ENCODE data around the gene FXYD2.
"Not testable (repeated sequence)": the region's sequence is repeated elsewhere in the genome, so short reads cannot be mapped to it uniquely, and the experiment has no call there.

The FXYD2 gene

GRCh38 chr11:117820071-117820470, 4.5 kb downstream of the FXYD2 start:
- no peak for DNase-seq (ENCODE audit: low spot score)

GRCh38 chr11:117819096-117820040, 5.2 kb downstream of the FXYD2 start:
- DNase-seq (ENCODE audit: low spot score): peak; percentile 42

GRCh38 chr11:117818041-117818873, 6.3 kb downstream of the FXYD2 start:
- peak; percentile 39 for DNase-seq (ENCODE audit: low spot score)

- DNase-seq (ENCODE audit: low spot score): peak; percentile 65
Measured at GRCh38 chr11:117817368-117818040, 7.0 kb downstream of the FXYD2 start.

- no peak for DNase-seq (ENCODE audit: low spot score)
Measured at GRCh38 chr11:117816846-117817367, 7.6 kb downstream of the FXYD2 start.

GRCh38 chr11:117816151-117816741, 8.3 kb downstream of the FXYD2 start:
- DNase-seq (ENCODE audit: low spot score): no peak

GRCh38 chr11:117815262-117815803, 9.2 kb downstream of the FXYD2 start:
- DNase-seq (ENCODE audit: low spot score): no peak

- no peak for DNase-seq (ENCODE audit: low spot score)
Measured at GRCh38 chr11:117814766-117815261, 9.7 kb downstream of the FXYD2 start.

GRCh38 chr11:117814204-117814765, 10.3 kb downstream of the FXYD2 start:
- no peak for DNase-seq (ENCODE audit: low spot score)

- DNase-seq (ENCODE audit: low spot score): not testable (repeated sequence)
Measured at GRCh38 chr11:117810056-117810451, 14.5 kb downstream of the FXYD2 start.

- no peak for DNase-seq (ENCODE audit: low spot score)
Measured at GRCh38 chr11:117809236-117810055, 15.1 kb downstream of the FXYD2 start.

- DNase-seq (ENCODE audit: low spot score): no peak
Measured at GRCh38 chr11:117808784-117809183, 15.8 kb downstream of the FXYD2 start.

- DNase-seq (ENCODE audit: low spot score): peak; percentile 33
Measured at GRCh38 chr11:117807482-117808327, 16.8 kb downstream of the FXYD2 start.

- no peak for DNase-seq (ENCODE audit: low spot score)
Measured at GRCh38 chr11:117806846-117807245, 17.7 kb downstream of the FXYD2 start.

GRCh38 chr11:117805045-117805444, 19.5 kb downstream of the FXYD2 start:
- DNase-seq (ENCODE audit: low spot score): no peak

- DNase-seq (ENCODE audit: low spot score): no peak
Measured at GRCh38 chr11:117803896-117804295, 20.6 kb downstream of the FXYD2 start.

- no peak for DNase-seq (ENCODE audit: low spot score)
Measured at GRCh38 chr11:117799634-117800033, 24.9 kb downstream of the FXYD2 start.

- no peak for DNase-seq (ENCODE audit: low spot score)
Measured at GRCh38 chr11:117796872-117797529, 27.5 kb downstream of the FXYD2 start, which contains the start of gene DSCAML1. DSCAML1 (minus strand) TSS chr11:117797216; CDS start chr11:117797079, 137 bp downstream.

Measured in kidney capillary endothelial cell (primary cell).